ENCODE measurements around the gene CDK13. TPM values are rescaled to one million over a fixed set of nuclear protein-coding genes. Genes with fewer than 3 reads are reported as not detected.
A peak's percentile ranks its signal among the peaks of the same experiment; 100 is the strongest.

CDK13 gene
- total RNA-seq, 2 experiments from 2014 or later, result 46.5 to 48.7 TPM

DNA sequence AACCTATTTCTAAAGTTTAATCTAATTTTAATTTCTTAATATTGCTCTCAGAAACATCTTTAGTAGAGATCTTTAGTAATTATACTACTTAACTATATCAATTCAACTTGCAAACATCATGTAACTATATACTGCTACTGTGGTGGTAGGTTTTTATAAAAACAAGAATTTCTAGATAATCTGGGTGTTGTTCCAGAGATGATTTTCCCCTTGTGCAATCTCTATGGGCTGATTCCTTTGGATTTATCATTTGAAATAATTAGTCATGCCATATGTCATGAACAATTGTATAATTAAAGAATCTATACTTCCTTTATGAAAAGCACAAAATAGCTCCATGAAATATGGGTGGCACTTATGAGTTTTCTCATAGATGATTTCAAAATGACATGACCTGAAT, 23.9 kb upstream of the CDK13 start:
- H3K4me3 Mint-ChIP-seq, result no peak overlapping the region
- DNase-seq, result no peak
- ChIA-PET CTCF (interaction anchor here (0.6 kb wide), 1 partner anchor 42 kb away, joined by 3 read pairs; no protein-coding TSS in a partner anchor), POLR2A (no interaction called here)
- no peaks in the 10 kb centered on the region for H3K36me3 Mint-ChIP-seq (ENCODE audit: low read depth)
- no peak overlapping the region for H3K27ac Mint-ChIP-seq
- no peaks in the 10 kb centered on the region for H3K4me1 Mint-ChIP-seq
- peaks cover 17% of the 10 kb centered on the region for H3K27me3 Mint-ChIP-seq
- H3K9me3 Mint-ChIP-seq, result no peaks in the 10 kb centered on the region

GRCh38 chr7:39927018-39927417, 23.0 kb upstream of the CDK13 start:
- Mint-ChIP-seq H3K4me1 (no peaks in the 10 kb centered on the region), H3K4me3 (no peak overlapping the region)
- CTCF ChIA-PET, result no interaction called here

DNA sequence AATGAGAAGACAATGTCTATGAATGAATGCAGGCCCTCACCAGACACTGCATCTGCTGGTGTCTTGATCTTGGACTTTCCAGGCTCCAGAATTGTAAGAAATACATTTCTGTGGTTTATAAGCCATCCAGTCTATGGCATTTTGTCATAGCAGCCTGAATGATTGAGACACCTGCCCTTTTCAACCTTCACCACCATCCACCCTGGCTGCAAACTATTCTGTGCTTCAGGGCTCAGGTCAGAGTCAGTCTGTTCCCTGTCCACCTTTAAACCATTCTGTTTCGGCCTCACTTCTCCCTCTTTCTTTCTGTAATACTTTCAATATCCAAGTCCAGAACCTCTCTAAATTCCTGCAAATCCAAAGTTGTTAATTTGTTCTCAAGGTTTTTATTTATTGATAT, 15.9 kb upstream of the CDK13 start:
- no peaks in the 10 kb centered on the region for H3K4me1 Mint-ChIP-seq
- no peak for DNase-seq
- no peaks in the 10 kb centered on the region for H3K36me3 Mint-ChIP-seq (ENCODE audit: low read depth)
- H3K4me3 Mint-ChIP-seq, result no peak overlapping the region
- H3K27ac Mint-ChIP-seq, result no peak overlapping the region
- H3K9me3 Mint-ChIP-seq, result no peaks in the 10 kb centered on the region
- CTCF ChIA-PET, result no interaction called here
- POLR2A ChIA-PET, result no interaction called here
- H3K27me3 Mint-ChIP-seq, result peaks cover 5% of the 10 kb centered on the region

More at GRCh38 chr7:39927018-39927417, 23.0 kb upstream of the CDK13 start:
- no peaks in the 10 kb centered on the region for H3K36me3 Mint-ChIP-seq (ENCODE audit: low read depth)
- H3K9me3 Mint-ChIP-seq, result no peaks in the 10 kb centered on the region
- no peak for DNase-seq
- peaks cover 16% of the 10 kb centered on the region for H3K27me3 Mint-ChIP-seq
- H3K27ac Mint-ChIP-seq, result no peak overlapping the region
- POLR2A ChIA-PET, result no interaction called here

DNA sequence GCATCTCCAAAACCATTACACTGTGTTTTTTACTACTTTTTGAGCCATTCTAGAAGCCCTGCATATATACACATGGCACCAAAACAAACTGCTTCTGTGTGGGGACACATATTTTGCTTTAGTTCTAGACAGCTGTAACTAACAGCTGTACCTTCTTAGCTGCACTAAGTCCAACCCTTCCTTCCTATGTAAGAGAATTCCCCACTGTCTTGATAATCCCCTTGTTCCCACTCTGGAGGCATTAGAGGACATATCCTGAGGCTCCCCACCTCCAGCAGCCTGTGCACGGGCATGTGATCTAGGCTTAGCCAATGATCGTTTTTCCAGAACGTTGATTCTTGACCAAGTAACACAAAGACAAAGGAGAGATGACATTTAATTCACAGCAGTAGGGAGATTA, 13.3 kb upstream of the CDK13 start:
- H3K4me3 Mint-ChIP-seq, result no peak overlapping the region
- no peaks in the 10 kb centered on the region for H3K4me1 Mint-ChIP-seq
- CTCF ChIA-PET, result interaction anchor here (1.1 kb wide), 1 partner anchor 41 kb away, joined by 4 read pairs; no protein-coding TSS in a partner anchor
- POLR2A ChIA-PET, result interaction anchor here (1.1 kb wide), 1 partner anchor 12 kb away, joined by 3 read pairs; no protein-coding TSS in a partner anchor
- H3K9me3 Mint-ChIP-seq, result no peaks in the 10 kb centered on the region
- H3K27me3 Mint-ChIP-seq, result peaks cover under 1% of the 10 kb centered on the region
- DNase-seq, result no peak
- no peaks in the 10 kb centered on the region for H3K36me3 Mint-ChIP-seq (ENCODE audit: low read depth)
- H3K27ac Mint-ChIP-seq, result no peak overlapping the region

DNA sequence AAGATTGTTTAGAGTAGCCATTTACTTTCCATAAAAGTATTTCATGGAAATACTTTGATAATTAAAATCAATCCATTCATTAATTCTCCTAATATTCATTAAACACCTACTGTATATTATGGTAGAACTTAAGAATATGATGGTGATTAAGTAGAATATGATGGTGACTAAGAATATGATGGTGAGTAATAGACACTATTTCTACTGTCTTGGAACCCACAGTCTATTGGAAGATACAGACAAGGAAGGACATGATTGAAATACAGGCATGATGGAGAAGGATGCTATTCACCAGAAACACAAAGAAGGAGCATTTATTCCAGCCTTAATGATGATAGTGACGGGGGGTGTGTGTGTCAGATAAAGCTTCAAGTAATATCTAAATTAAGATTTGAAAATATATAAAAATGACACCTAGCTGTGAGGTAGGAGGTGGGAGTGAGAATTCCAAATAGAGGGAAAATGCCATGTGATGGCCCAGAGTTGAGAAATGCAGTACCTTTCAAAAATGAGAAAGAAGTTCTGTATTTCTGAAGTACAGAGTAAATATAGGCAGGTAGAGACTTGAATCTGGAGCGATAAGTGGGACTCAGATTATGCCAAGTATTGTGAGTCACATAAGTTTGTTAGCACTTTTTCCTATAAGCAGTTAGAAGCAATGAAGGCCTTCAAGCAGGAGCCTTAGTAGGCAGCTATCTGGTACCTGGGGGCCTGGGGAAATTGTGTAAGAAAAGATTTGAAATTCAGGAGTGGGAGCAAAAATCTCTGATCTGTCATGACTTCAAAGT, 12.5 kb upstream of the CDK13 start:
- CTCF ChIA-PET, result no interaction called here
- H3K9me3 Mint-ChIP-seq, result no peaks in the 10 kb centered on the region
- no peak for DNase-seq
- no peaks in the 10 kb centered on the region for H3K4me1 Mint-ChIP-seq
- H3K27me3 Mint-ChIP-seq, result no peaks in the 10 kb centered on the region
- H3K4me3 Mint-ChIP-seq, result no peak overlapping the region
- POLR2A ChIA-PET, result interaction anchor here (1.1 kb wide), 1 partner anchor 11 kb away, joined by 3 read pairs; no protein-coding TSS in a partner anchor
- H3K27ac Mint-ChIP-seq, result no peak overlapping the region
- no peaks in the 10 kb centered on the region for H3K36me3 Mint-ChIP-seq (ENCODE audit: low read depth)

- Mint-ChIP-seq H3K9me3 (no peaks in the 10 kb centered on the region), H3K27ac (no peak overlapping the region), H3K4me3 (no peak overlapping the region), H3K27me3 (no peaks in the 10 kb centered on the region), H3K36me3 (ENCODE audit: low read depth) (no peaks in the 10 kb centered on the region), H3K4me1 (peaks cover 7% of the 10 kb centered on the region)
- DNase-seq, result no peak
- ChIA-PET CTCF (no interaction called here), POLR2A (interaction anchor here (1.1 kb wide), 1 partner anchor 7 kb away, joined by 5 read pairs; the partner anchor contains the start of gene CDK13)
Measured at GRCh38 chr7:39942883-39943282, 7.2 kb upstream of the CDK13 start.

DNA sequence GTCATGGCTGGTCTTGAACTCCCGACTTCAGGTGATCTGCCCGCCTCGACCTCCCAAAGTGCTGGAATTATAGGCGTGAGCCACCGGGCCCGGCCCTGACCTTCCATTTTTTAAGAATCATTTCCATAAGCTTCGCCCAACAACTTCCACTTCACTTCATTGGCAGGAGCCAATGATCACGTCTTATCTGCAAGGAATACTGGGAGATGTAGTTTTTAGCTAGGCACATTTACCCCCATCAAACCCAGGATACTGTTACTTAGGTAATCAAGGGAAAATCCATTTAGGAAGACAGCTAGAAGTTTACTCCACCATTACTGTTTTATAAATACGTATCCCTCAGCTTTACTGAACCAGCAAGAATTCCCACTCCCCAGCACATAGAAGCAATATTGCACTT, 3.4 kb upstream of the CDK13 start:
- H3K27ac Mint-ChIP-seq, result peak overlapping the region; percentile 6
- no peaks in the 10 kb centered on the region for H3K27me3 Mint-ChIP-seq

DNA sequence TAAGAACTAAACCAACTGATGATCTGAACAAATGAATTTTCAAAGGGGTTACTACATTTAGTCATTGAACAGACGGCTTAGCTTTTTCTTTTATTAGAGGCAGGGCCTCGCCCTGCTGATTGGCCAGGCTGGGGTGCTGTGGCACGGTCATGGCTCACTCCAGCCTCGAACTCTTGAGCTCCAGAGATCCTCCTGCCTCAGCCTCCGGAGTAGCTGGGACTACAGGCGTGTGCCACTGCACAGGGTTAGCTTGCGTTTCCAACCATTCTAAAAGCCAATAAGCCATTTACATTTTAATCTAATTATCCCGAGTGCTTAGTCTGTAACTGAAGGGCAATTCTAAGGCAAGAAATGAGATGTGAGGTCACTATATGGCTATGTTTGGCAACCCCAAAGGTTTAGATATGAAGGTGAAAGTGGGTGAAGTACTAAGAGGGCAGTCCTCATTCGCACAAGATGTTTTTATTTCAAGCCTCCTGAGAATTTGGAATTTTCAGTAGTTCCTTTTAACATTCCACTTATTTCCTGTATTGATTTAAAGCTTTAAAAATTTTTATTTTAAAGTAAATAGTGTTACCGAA, 1.6 kb upstream of the CDK13 start:
- H3K4me3 Mint-ChIP-seq, result peak overlapping the region; percentile 97
- CTCF ChIA-PET, result interaction anchor here (0.7 to 3.9 kb wide), 5 partner anchors 50 to 368 kb away, joined by 3 to 18 read pairs (median 4); no protein-coding TSS in a partner anchor
- POLR2A ChIA-PET, result interaction anchor here (0.9 to 5.5 kb wide), 14 partner anchors 9 to 382 kb away, joined by 3 to 45 read pairs (median 4); partner anchors contain the start of genes MPLKIP, RALA and SUGCT
- DNase-seq, result peak; percentile 21
- peaks cover 29% of the 10 kb centered on the region for H3K4me1 Mint-ChIP-seq
- H3K9me3 Mint-ChIP-seq, result no peaks in the 10 kb centered on the region
- H3K27me3 Mint-ChIP-seq, result no peaks in the 10 kb centered on the region
- H3K36me3 Mint-ChIP-seq (ENCODE audit: low read depth), result peaks cover 20% of the 10 kb centered on the region
- H3K27ac Mint-ChIP-seq, result peak overlapping the region; percentile 100

More for the DNA sequence above, 3.4 kb upstream of the CDK13 start:
- ChIA-PET POLR2A (no interaction called here), CTCF (interaction anchor here (1.3 to 3.9 kb wide), 2 partner anchors 50 to 106 kb away, joined by 3 to 18 read pairs; no protein-coding TSS in a partner anchor)
- H3K9me3 Mint-ChIP-seq, result no peaks in the 10 kb centered on the region
- peaks cover 7% of the 10 kb centered on the region for H3K36me3 Mint-ChIP-seq (ENCODE audit: low read depth)
- H3K4me3 Mint-ChIP-seq, result no peak overlapping the region
- H3K4me1 Mint-ChIP-seq, result peaks cover 21% of the 10 kb centered on the region
- DNase-seq, result no peak

DNA sequence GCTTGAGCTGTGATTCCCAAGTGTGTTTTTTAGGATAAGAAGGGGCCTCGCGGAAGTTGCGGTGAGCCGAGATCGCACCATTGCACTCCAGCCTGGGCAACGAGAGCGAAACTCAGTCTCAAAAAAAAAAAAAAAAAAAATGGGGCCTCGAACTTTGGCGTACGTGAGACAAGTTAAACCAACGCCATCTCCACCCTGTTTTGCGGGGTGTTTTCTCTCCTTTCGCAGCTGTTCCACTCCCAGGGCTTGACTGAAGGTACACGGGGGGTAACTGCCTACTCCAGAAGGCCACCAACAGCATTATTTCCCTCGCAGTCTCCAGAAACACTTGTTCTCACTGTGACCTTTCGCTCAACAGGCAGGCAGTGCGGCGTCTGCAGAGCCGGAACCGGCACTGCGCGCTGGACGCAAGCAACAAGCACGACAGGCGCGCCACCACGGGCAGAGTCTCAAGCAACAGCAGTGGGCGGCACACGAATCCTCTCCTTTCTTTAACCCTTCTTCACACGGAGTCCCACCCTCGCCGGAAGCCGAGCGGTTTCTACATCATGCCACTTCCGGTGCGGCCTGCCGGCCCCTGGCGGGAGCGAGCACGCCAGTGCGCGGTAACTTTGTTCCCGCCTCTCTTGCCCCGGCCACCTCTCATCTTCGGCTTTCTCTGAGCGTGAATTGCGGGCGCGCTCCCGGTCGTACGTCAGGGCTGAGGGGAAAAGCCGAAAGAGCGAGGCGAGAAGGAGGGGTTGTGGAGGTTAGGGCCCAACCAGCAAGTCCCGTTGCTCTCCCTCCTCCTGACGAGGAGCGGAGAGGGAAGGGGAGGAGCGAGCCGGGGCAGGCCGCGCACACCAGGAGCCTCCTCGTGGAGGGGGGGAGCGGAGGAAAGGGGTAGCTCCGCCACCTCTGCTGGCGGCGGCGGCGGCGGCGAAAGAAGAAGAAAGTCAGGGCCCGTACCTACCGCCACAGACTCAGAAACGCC, 814 bp upstream of the CDK13 start:
- peaks cover 20% of the 10 kb centered on the region for H3K36me3 Mint-ChIP-seq (ENCODE audit: low read depth)
- peaks cover 35% of the 10 kb centered on the region for H3K4me1 Mint-ChIP-seq
- peak overlapping the region; percentile 97 for H3K4me3 Mint-ChIP-seq
- peak; percentile 99 for DNase-seq
- no peaks in the 10 kb centered on the region for H3K27me3 Mint-ChIP-seq
- ChIA-PET POLR2A (interaction anchor here (0.9 to 5.5 kb wide), 22 partner anchors 7 to 382 kb away, joined by 3 to 45 read pairs (median 5); partner anchors contain the start of genes MPLKIP, RALA and SUGCT), CTCF (interaction anchor here (0.7 to 4.3 kb wide), 7 partner anchors 50 to 369 kb away, joined by 3 to 29 read pairs (median 4); no protein-coding TSS in a partner anchor)
- no peaks in the 10 kb centered on the region for H3K9me3 Mint-ChIP-seq
- H3K27ac Mint-ChIP-seq, result peak overlapping the region; percentile 100

GRCh38 chr7:39950473-39951225, 593 bp downstream of the CDK13 start:
- H3K9me3 Mint-ChIP-seq, result no peaks in the 10 kb centered on the region
- peak; percentile 49 for DNase-seq
- peaks cover 50% of the 10 kb centered on the region for H3K4me1 Mint-ChIP-seq
- no peaks in the 10 kb centered on the region for H3K27me3 Mint-ChIP-seq
- peak overlapping the region; percentile 100 for H3K27ac Mint-ChIP-seq
- CTCF ChIA-PET, result interaction anchor here (1.3 to 4.3 kb wide), 2 partner anchors 65 to 102 kb away, joined by 4 to 29 read pairs; no protein-coding TSS in a partner anchor
- POLR2A ChIA-PET, result interaction anchor here (0.9 to 5.5 kb wide), 16 partner anchors 8 to 368 kb away, joined by 3 to 45 read pairs (median 5); partner anchors contain the start of genes MPLKIP, RALA and SUGCT
- H3K36me3 Mint-ChIP-seq (ENCODE audit: low read depth), result peaks cover 28% of the 10 kb centered on the region
- H3K4me3 Mint-ChIP-seq, result peak overlapping the region; percentile 97

- peaks cover 53% of the 10 kb centered on the region for H3K4me1 Mint-ChIP-seq
- CTCF ChIA-PET, result interaction anchor here (0.9 to 4.3 kb wide), 7 partner anchors 46 to 371 kb away, joined by 3 to 29 read pairs (median 4); no protein-coding TSS in a partner anchor
- no peaks in the 10 kb centered on the region for H3K27me3 Mint-ChIP-seq
- peak; percentile 68 for DNase-seq
- H3K27ac Mint-ChIP-seq, result peak overlapping the region; percentile 82
- POLR2A ChIA-PET, result interaction anchor here (1.0 to 5.5 kb wide), 13 partner anchors 10 to 385 kb away, joined by 3 to 45 read pairs (median 5); partner anchors contain the start of genes MPLKIP and SUGCT
- peaks cover 32% of the 10 kb centered on the region for H3K36me3 Mint-ChIP-seq (ENCODE audit: low read depth)
- peak overlapping the region; percentile 89 for H3K4me3 Mint-ChIP-seq
- H3K9me3 Mint-ChIP-seq, result no peaks in the 10 kb centered on the region
Measured at GRCh38 chr7:39951226-39952194, 1.5 kb downstream of the CDK13 start.
